NT2/D1 (cell line): ENCODE measurements around the gene RTBDN.

Experiments
- DNase-seq: peaks from one replicate; pipeline ENCODE4 v3.0.0-alpha.2; 2011; ENCODE audit warnings: low read depth, low spot score
- H3K27me3 ChIP-seq: 2 replicates; pipeline ENCODE4 v1.6.0; 2011; ENCODE audit warnings: mild to moderate bottlenecking; ENCODE audit not compliant: insufficient read length, insufficient read depth
- H3K36me3 ChIP-seq: 2 replicates; pipeline ENCODE4 v1.6.1; 2011; ENCODE audit warnings: mild to moderate bottlenecking, low read length, mixed read lengths; ENCODE audit not compliant: insufficient read depth, insufficient read length
- H3K4me1 ChIP-seq: 2 replicates; pipeline ENCODE4 v1.5.1; 2011; ENCODE audit not compliant: insufficient read depth, insufficient read length
- H3K4me3 ChIP-seq: 2 replicates; pipeline ENCODE4 v1.5.1; 2011; ENCODE audit warnings: low read depth; ENCODE audit not compliant: insufficient read length
- H3K9ac ChIP-seq: 2 replicates; pipeline ENCODE4 v1.6.0; 2011; ENCODE audit warnings: low read depth; ENCODE audit not compliant: insufficient read length
- H3K9me3 ChIP-seq: 2 replicates; pipeline ENCODE4 v1.5.1; 2011; ENCODE audit warnings: mild to moderate bottlenecking, low read length; ENCODE audit not compliant: insufficient read depth
- SUZ12 ChIP-seq: IDR thresholded peaks from 2 replicates; pipeline ENCODE4 v1.6.1; 2011; ENCODE audit not compliant: insufficient read length, insufficient read depth; ENCODE audit errors: extremely low read depth
- YY1 ChIP-seq: IDR thresholded peaks from 2 replicates; pipeline ENCODE4 v1.6.1; 2011; ENCODE audit not compliant: insufficient read length, insufficient read depth
- ZNF274 ChIP-seq: IDR thresholded peaks from 2 replicates; pipeline ENCODE4 v1.6.1; 2011; ENCODE audit warnings: mild to moderate bottlenecking, low read depth, low read length

Gene RTBDN

GRCh38 chr19:12778017-12778904, 56.1 kb downstream of the RTBDN start:
- TF ChIP-seq ZNF274 (no peak), SUZ12 (no peak), YY1 (no peak)
- DNase-seq = no peak
- Histone ChIP-seq H3K9me3 (no peaks in the 10 kb centered on the region), H3K4me1 (peaks cover 19% of the 10 kb centered on the region), H3K9ac (peak overlapping the region; percentile 86), H3K4me3 (peak overlapping the region; percentile 72), H3K27me3 (peaks cover 3% of the 10 kb centered on the region), H3K36me3 (peaks cover 4% of the 10 kb centered on the region)

GRCh38 chr19:12777217-12778016, 57.0 kb downstream of the RTBDN start:
- Histone ChIP-seq H3K9me3 (no peaks in the 10 kb centered on the region), H3K4me1 (peaks cover 19% of the 10 kb centered on the region), H3K36me3 (peaks cover 4% of the 10 kb centered on the region), H3K4me3 (peak overlapping the region; percentile 72), H3K9ac (peak overlapping the region; percentile 86), H3K27me3 (peaks cover 3% of the 10 kb centered on the region)
- TF ChIP-seq ZNF274 = no peak
- TF ChIP-seq SUZ12 = no peak
- TF ChIP-seq YY1 = no peak
- no peak for DNase-seq
